Posterior vena cava (tissue), 2 donors: ENCODE measurements around the gene ADRM1. TPM values are rescaled to one million over a fixed set of nuclear protein-coding genes. Genes with fewer than 3 reads are reported as not detected.

Experiments used
- DNase-seq: peaks from one replicate; pipeline ENCODE4 v3.0.0-alpha.2; 2020; ENCODE audit warnings: low spot score
- intact Hi-C, 2 donors: fragments of 100-400 bp; cut with DNase I; formaldehyde crosslinking; loops; one replicate each; pipeline versions ENCODE4 v1.14.1 to v1.14.2; 2022 to 2023
- total RNA-seq, 2 donors: library from RNA; stranded (reverse); fragmentation: NEBNext Ultra II Directional; extraction: Animal tissue kit (Norgen Biotek cat#: 25700); gene quantifications; one replicate each; pipeline ENCODE4 v1.2.1, GENCODE V29; 2021
- donor health status: DM: yes; HTN: yes; CAD: no.
- donor health status: DM: yes; HTN: yes; CAD: no.

The ADRM1 gene
- total RNA-seq, 2 donors from 2014 or later = 60.9 to 70.3 TPM

DNA sequence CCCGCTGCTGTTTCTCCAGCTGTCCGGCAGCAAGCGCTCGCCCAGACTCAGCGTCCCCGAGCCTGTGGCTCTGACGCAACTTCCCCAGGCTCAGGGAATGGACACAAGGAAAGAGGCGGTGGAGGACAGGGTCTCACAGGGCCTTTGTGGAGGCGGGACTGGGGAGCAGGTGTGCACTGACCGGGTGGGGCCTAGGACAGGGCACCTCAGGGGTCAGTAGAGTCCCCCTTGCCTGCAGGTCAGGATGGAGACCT, 44.3 kb downstream of the ADRM1 start:
- intact Hi-C loops = loop anchor here in 1 of 2 donors (5.0 kb wide), 1 partner anchor 35 kb away; no protein-coding TSS in a partner anchor
- no peak for DNase-seq

DNA sequence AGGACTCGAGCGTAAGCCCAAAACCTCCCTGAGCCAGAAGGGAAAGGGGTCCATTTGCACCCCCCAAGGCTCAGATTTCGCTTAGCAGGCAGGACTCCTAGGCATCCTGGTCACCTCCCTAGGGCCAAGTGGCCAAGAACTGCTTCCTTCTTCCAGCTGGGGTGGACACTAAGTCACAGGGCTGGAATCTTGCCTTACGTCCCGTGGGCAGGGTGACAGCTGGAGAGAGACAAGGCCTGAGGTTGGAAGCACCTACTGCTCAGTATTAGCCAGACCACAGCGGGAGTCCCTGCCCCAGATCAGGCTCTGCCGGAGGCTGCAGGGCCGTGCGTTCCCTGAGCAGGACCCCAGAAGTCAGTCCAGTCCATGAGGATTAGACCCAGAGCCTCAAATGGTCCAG, 44.6 kb downstream of the ADRM1 start:
- intact Hi-C loops = loop anchor here in 1 of 2 donors (5.0 kb wide), 1 partner anchor 35 kb away; no protein-coding TSS in a partner anchor
- DNase-seq = no peak

DNA sequence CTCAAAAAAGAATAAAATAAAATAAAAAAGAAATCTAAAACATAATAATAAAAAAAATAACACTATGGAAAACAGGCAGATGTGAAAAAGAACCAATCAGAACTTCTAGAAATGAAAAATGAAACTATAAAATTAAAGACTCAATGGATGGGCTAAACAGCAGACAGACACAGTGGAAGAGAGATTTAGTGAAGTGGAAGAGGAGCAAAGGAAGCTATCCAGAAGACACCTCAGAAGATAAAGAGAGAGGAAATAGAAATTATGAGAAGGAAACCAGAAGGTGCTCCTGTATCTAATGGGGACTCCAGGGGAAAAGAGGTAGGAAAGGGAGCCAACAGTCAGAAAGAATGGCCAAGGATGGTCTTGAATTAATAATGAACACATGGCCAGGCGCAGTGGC, 45.8 kb downstream of the ADRM1 start:
- DNase-seq = no peak
- intact Hi-C loops = loop anchor here in 1 of 2 donors (5.0 kb wide), 1 partner anchor 34 kb away; no protein-coding TSS in a partner anchor

DNA sequence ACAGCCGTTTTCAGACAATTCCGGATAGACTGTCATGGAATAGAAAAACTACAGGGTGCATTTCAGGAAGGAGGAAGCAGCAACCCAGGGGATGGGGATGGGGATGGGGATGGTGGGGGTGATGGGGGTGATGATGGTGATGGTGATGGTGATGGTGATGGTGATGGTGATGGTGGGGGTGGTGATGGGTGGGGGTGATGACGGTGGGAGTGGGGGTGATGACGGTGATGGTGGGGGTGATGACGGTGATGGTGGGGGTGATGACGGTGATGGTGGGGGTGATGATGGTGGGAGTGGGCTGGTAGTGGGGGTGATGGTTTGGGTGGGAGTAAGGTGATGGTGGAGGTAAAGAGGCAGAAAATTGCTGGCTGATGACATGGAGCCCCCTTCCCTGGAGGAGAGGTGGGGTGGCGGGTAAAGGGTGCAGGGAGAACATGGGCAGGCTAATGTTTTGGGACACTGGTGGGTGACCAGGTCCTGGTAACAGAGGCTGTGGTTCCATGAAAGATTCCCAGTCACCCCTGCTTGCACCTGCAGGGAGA, 46.8 kb downstream of the ADRM1 start:
- intact Hi-C loops = loop anchor here in 1 of 2 donors (5.0 kb wide), 1 partner anchor 33 kb away; no protein-coding TSS in a partner anchor
- DNase-seq = no peak

DNA sequence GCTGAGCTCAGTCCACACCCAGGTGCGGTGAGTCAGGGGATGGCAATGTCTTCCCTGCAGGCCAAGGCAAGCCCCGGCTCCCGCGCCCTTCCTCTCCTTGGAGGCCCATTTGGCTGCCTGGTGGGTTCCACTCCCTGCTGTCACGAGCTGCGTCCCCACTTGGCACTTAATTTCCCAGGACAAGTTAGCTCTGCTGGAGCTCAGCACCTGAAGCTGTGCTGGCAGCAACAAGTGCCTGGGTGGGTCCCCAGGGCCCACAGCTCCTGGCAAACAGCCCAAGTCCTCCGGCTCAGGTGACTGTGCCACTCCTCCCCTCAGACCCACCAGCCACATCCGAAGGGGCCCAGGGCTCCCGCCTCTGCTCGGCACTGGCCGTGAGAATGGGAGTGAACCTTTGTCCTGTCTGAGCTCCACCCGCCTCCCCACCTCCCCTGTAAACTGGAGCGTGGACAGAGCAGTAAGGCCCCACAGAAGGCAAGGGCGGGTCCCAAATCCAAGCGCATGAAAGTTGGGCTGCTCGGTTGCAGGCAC, 47.4 kb downstream of the ADRM1 start:
- intact Hi-C loops = no loop called here
- DNase-seq = no peak

DNA sequence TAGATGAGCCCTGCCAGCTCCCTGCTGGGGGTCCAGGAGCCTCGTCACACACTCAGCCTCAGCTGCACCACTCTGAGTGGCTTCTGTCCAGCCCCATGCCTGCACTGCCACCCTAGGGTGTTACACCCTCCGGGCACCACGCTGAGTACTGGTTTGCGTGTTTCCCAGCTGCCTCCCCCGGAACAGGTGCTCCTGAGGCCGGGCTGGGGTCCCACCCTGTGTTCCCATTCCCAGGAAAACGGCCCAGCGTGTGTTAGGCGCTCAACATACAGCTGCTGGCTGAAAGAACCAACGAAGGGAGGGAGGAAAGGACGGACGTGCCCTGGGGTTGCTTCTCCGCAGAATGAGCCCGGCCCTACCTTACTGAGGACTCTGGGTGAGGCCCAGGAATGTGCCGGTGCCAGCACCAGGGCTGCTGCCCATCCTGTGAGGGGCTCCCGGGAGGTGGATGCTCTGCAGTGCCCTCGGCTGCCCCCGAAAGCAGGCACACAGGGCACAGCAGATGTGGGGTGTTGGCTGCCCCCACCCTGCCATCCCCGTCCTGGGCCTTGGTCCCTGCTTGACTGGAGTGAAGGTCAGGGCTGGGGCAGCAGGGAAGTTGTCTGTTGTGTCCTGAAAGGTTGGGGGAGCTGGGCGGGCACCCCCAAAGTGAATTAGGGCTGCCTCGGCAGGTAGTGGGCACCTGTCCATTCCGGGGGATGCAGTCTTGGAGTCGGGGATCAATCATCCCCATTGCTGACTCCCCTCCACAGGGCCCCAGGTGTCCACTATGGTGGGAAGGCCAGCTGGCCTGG, 48.0 kb downstream of the ADRM1 start:
- DNase-seq = no peak
- intact Hi-C loops = no loop called here

DNA sequence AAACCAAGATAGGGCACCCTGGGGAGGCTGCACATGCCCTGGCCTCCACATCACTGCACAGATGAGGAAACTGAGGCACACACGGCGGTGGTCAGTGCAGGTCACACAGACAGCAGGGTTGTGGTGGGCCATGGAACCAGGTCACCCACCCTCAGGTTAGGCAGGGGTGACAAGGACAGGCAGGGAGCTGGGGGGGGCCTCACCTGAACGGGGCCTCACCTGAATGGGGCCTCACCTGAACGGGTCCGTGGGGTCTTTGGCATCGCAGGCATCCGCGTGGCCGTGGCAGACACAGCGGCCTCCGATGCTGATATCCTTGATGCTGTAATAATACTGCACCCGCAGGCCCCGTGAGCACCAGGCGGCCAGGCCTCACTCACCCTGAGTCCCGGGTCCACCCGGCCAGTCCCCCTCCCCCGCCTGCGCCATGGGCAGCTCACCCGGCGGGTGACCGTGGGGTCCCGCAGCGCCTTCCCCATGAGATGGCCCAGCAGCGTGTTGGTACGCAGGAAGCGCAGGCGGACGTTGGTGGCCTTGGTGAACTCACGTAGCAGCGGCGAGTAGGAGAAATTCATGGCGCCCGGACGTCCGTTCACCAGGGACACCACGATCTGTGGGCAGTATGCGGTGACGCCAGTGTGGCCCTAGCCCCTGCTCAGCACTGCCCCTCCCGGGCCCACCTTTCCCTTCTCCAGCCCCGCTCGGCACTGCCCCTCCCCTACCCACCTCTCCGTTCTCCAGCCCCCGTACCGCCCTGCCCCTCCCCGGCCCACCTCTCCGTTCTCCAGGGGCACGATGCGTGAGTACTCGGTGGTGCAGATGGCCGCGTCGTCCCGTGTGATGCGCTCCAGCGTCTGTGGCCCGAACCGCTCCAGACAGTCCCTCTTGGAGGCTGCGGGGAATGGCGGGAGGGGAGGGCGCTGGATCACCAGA, 48.9 kb downstream of the ADRM1 start:
- intact Hi-C loops = no loop called here
- no peak for DNase-seq

DNA sequence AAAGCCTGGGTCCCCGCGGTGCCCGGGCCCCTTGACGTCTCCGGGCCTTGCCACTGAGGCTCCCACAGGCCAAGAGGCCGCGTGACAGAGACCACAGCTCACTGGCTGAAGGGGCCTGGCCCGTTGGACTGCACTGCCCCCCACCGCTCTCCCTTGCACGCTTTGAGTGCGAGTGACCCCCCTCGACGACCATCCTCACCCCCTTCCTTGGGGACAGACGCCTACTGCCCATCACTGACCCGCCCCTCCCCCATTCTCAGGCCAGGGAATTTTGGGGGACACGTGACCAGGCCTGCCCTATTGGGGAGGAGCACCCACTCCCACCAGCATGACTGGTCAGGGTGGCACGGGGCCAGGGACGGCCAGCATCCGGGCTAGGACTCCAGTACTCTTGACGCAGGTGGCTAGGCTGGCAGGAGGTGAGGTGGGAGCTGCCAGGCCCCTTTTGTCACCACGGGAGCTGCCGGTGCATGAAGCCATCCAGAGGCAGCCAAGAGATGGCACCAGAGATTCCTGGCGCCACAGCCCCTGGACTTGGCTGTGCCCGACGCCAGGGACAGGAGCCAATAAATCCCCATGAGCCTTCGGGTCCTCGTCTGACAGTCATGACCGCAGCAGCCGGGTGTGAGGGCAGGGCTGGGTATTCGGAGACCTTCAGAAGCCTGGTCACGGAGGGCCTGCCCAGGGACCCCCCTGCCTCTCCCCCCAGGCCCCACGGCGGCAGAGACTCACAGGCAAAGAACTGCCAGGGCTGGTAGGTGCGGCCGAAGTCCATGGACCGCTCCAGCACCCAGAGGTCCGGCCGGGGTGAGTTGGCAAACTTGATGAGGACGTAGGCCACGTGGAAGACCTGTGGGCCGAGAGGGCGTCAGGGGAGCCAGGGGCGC, 49.8 kb downstream of the ADRM1 start:
- no peak for DNase-seq
- intact Hi-C loops = no loop called here

DNA sequence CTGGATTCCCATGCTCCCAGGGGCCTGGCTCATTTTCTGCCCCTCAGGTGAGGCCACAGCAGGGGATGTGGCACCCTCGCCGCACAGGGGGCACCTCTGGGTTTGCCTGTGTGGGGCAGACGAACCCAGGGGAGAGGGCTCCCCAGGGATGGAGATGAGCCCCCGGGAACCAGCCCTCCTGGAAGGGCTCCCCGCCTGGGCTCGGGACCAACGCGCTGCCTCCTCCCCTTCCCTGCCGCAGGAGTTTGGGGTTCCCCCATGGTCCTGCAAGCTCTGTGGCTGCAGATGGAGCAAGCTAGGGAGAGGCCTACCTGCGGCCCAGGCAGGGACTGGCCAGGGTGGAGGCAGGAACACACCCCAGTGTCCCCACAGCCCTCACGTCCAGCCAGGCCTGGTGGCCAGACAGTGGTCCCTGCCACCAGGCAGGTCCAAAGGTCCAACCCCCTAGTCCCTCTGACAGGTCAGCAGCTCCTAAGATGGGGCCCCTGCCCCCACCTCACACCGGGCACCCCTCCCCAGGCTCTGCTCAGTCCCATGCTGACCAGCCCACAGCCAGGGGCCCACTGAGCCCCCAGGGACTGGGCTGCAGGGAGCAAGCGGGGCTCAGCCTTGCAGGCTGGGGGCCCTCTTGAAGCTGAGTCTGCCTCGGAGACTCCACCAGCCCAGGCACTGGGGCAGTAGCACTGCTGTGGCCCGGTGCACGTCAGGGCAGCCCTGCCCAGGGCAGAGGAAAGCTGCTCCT, 50.7 kb downstream of the ADRM1 start:
- DNase-seq = no peak
- intact Hi-C loops = no loop called here

DNA sequence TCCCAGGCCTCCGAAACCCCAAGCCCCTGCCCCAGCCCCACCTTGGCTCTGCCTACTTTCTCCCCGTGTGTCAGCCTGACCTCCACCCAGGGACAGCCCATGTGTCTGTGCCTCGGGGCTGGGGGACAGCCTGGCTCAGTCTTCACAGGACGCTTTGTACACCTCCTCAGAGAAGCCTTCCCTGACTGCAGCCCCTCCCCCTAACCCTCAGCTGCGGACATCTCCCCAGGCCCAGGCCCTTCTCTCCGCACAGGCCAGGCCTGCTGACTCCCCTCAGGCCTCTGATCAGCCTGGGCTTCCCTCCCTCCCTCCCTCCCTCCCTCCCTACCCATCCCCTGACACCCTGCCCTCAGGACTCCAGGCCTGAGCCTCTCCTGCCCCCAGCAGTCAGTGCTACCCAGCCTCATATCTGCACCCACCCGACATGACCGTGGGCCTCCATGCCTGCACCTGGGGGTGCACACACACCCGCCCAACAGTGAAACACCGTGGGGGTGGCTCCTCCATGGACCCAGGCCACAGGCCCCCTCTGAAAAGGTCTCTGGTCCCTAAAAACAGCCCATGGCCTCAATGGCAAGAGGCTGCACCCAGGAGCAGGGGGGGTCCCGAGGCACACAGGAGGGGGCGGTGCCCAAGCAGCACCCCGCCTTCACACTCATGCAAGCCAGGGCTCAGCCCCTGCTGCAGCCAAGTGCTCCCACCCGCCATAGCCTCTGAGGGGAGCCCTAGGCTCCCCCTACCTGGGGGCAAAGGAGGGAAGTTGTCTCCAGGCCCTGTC, 51.4 kb downstream of the ADRM1 start:
- intact Hi-C loops = no loop called here
- DNase-seq = no peak

DNA sequence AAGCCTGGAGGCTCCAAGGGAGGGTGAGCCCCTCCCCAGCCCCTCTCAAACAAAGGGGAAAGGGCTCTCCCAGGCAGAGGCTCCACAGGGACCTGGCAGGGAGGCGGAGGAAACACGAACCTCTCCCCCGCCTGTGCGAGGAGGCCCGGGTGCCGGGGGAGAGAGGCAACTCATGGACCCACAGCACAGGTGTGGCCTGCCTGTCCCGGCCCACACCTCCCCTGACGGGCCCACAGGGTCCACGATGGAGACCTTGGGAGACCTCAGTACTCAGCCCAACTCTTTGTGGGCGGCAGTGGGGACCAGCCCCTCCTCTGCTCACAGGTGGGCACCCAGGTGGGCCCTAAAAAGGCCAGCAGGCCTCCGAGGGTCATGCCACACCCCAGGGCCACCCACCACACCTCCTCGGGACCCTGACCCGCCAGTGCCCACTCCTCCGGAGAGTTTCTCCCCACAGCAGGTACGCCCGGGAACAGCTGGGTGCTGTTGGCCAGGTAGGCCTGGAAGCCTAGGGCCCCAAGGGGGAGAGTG, 52.1 kb downstream of the ADRM1 start:
- no peak for DNase-seq
- intact Hi-C loops = no loop called here

DNA sequence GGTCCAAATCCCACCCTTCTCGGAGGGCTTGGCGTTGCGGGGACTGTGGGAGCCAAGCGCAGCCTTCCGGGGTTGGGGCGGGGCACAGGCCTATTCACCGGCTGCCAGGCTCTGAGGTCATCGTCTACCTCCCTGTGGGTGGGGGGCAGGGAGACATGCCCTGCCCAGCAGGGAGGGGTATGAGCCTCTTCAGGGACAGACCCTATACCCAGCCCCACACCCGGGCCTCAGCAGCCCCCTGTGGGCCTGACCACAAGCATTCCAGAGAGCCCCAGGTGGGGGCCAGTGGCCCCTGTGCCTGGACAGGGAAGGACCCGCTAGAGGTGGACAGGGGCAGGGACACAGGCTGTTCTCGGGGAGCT, 52.7 kb downstream of the ADRM1 start:
- intact Hi-C loops = no loop called here
- no peak for DNase-seq

DNA sequence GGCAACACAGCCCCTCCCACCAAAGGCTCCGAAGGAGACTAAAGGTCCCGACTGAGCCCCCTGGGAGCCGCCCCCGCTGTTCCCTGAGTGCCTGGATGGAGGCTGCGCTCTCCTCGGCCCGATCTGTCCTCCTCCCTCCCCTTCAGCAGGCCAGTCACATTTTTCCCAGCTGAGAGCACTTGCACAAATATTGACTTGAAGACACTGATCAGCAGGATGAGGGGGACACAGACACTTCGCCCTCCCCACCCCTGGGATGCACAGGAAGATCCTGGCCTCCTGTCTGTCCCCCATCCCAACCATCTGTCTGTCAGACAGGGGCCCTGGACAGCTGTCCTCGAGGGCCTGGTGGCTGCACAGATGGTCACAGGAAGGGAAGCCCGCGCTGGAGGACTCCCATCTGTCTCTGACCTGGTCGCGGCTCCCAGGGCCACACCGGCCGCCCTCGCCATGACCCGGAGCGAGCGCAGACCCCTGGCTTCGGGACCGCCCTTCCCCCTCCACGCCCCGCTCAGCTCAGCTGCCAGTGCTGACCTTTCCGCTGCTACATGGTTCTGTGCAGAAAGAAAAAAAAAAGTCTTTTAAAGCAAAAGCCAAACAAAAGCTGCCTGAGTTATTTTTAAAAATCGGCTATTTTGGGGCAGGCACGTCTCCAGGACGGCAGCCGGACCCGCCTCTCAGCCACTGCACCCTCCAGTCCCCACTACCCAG, 53.2 kb downstream of the ADRM1 start:
- intact Hi-C loops = no loop called here
- no peak for DNase-seq

DNA sequence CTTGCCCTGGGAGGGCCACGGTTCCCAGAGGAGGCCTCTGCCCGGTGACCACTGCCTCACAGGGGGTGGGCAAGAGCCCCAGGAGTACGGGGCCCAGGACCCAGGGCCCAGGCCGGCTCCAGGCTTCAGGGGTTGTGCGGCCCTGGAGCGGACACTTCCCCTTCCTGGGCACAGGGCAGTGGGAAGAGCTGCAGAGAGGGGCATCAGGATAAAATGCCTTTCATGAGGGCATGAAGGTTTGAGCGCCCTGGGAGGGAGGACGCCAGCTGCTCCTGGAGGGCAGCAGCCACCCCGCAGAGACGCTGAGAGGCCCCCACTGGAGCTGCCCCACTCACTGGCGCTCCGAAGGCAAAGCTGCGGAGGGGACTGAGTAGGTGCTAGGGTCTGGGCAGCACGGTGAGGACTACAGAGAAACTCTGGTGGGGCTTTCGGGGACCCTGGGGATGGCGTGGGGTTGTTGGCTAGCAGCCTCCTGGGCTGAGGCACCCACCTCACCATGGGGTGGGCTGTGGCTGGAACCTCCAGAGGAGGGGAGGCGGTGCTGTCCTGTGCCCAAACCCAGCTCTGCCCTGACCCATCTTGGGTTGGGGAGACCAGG, 53.9 kb downstream of the ADRM1 start:
- no peak for DNase-seq
- intact Hi-C loops = no loop called here

DNA sequence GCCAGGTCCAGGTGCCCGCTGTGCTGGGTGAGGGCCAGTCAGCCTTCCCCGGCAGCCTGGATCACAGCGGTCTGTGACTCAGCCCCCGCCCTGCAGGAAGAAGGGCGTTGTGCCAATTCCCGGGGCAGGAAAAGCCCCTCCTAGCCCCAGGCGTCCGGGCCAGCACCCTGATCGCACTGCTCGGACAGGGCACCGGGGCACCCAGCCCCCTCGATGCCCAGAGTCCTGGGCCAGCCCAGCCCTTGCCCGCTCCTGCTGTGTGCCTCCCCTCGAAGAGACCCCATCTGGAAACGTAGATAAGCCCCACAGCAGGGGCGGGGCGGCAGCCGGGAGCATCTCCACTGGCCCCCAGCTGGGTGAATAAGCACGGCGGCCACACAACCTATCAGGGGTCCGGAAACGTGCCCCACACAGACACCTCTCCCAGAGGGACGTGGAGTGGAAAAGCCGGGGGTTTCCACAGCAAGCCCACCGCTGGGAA, 54.4 kb downstream of the ADRM1 start:
- DNase-seq = no peak
- intact Hi-C loops = no loop called here

DNA sequence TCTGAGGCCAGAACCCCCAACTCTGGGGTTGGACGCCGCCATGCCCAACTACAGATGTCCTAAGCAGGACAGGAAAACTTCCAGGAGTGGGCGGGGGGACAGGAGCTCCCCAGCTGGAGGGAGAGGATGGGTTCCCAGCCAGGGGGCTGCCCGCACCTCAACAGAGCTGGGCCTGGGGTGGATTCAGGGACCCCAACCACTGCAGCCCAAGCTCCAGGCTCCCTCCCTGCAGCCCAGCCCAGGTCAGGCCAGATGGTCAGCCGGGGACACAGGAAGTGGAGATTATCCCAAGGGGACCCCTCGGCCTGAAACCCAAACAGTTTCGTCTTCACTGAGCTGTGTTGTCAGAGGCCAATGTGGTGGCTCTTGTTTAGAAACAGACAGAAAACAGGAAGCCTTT, 54.9 kb downstream of the ADRM1 start:
- intact Hi-C loops = no loop called here
- no peak for DNase-seq
